ENCODE measurements around the gene CXCL1. TPM values are rescaled to one million over a fixed set of nuclear protein-coding genes. Genes with fewer than 3 reads are reported as not detected.

The CXCL1 gene
- total and polyA plus RNA-seq, 2 donors (not counting 1 experiment from before 2014, with no cell fraction given) = 0.24 TPM; not detected in 1

- no peak overlapping the region for H3K27ac ChIP-seq (ENCODE audit: low read length in 2 of 2)
- POLR2A ChIA-PET = no interaction called here
- no peaks in the 10 kb centered on the region for H3K79me2 ChIP-seq (ENCODE audit: control insufficient read depth, insufficient read depth, low read length)
- CTCF ChIA-PET = interaction anchor here (0.7 kb wide), 1 partner anchor 57 kb away, joined by 3 read pairs; no protein-coding TSS in a partner anchor
- no peak overlapping the region for H3K4me3 ChIP-seq (ENCODE audit: control extremely low read depth in 1 of 5, extremely low read depth in 1 of 5, insufficient read depth in 1 of 5, low read depth in 2 of 5, low read length in 4 of 5)
- H3K9me3 Mint-ChIP-seq (ENCODE audit: insufficient read depth) = no peaks in the 10 kb centered on the region
- no peak for TF ChIP-seq EZH2 (IDR thresholded peaks at IDR 0.05; ENCODE audit: borderline replicate concordance, insufficient read depth, low read depth, low read length, poor library complexity, severe bottlenecking)
- no peak for TF ChIP-seq CTCF (IDR thresholded peaks at IDR 0.05)
- H3K9ac ChIP-seq (ENCODE audit: low read length) = no peak overlapping the region
- H3K27me3 ChIP-seq (replicated peaks in 1 of 4; ENCODE audit: control extremely low read depth in 1 of 4, control insufficient read depth in 3 of 4, insufficient read depth in 4 of 4, low read length in 3 of 4) = no peaks in the 10 kb centered on the region
- no peaks in the 10 kb centered on the region for H4K20me1 ChIP-seq (ENCODE audit: control insufficient read depth, insufficient read depth, low read length, poor library complexity, severe bottlenecking)
- intact Hi-C loops (cut with micrococcal nuclease) = no loop called here
- DNase-seq (no peak), ATAC-seq (ENCODE audit: low read depth) (no peak)
- H3K27me3 Mint-ChIP-seq = peaks cover 20% of the 10 kb centered on the region
- no peaks in the 10 kb centered on the region for H3K36me3 ChIP-seq (replicated peaks in 1 of 2; ENCODE audit: control extremely low read depth in 1 of 2, control insufficient read depth in 1 of 2, extremely low read depth in 1 of 2, insufficient read depth in 2 of 2, low read length in 1 of 2)
- H2AFZ ChIP-seq (ENCODE audit: insufficient read depth, low read depth, low read length, poor library complexity, severe bottlenecking) = no peak overlapping the region
- H3K4me1 Mint-ChIP-seq = no peaks in the 10 kb centered on the region
- no peaks in the 10 kb centered on the region for H3K4me1 ChIP-seq (ENCODE audit: control insufficient read depth in 2 of 2, insufficient read depth in 2 of 2, low read length in 2 of 2)
- no peak overlapping the region for H3K4me2 ChIP-seq (replicated peaks; ENCODE audit: low read depth, low read length, poor library complexity, severe bottlenecking)
- no peak overlapping the region for H3K4me3 Mint-ChIP-seq
- no peak overlapping the region for H3K27ac Mint-ChIP-seq
- H3K9me3 ChIP-seq (ENCODE audit: control extremely low read depth in 1 of 3, control insufficient read depth in 2 of 3, insufficient read depth in 1 of 3, low read length in 2 of 3) = no peaks in the 10 kb centered on the region
Observed at GRCh38 chr4:73843369-73843768, 25.8 kb upstream of the CXCL1 start.

- no peak overlapping the region for H3K27ac ChIP-seq (ENCODE audit: low read length in 2 of 2)
- no peak overlapping the region for H3K9ac ChIP-seq (ENCODE audit: low read length)
- no peak overlapping the region for H3K4me2 ChIP-seq (replicated peaks; ENCODE audit: low read depth, low read length, poor library complexity, severe bottlenecking)
- no peaks in the 10 kb centered on the region for H3K9me3 ChIP-seq (ENCODE audit: control extremely low read depth in 1 of 3, control insufficient read depth in 2 of 3, insufficient read depth in 1 of 3, low read length in 2 of 3)
- no peaks in the 10 kb centered on the region for H4K20me1 ChIP-seq (ENCODE audit: control insufficient read depth, insufficient read depth, low read length, poor library complexity, severe bottlenecking)
- H3K4me1 ChIP-seq (ENCODE audit: control insufficient read depth in 2 of 2, insufficient read depth in 2 of 2, low read length in 2 of 2) = no peaks in the 10 kb centered on the region
- TF ChIP-seq CTCF (IDR thresholded peaks at IDR 0.05) (no peak), EZH2 (IDR thresholded peaks at IDR 0.05; ENCODE audit: borderline replicate concordance, insufficient read depth, low read depth, low read length, poor library complexity, severe bottlenecking) (no peak)
- POLR2A ChIA-PET = no interaction called here
- H3K4me3 ChIP-seq (ENCODE audit: control extremely low read depth in 1 of 5, extremely low read depth in 1 of 5, insufficient read depth in 1 of 5, low read depth in 2 of 5, low read length in 4 of 5) = no peak overlapping the region
- no peaks in the 10 kb centered on the region for H3K27me3 ChIP-seq (replicated peaks in 1 of 4; ENCODE audit: control extremely low read depth in 1 of 4, control insufficient read depth in 3 of 4, insufficient read depth in 4 of 4, low read length in 3 of 4)
- Mint-ChIP-seq H3K27me3 (peaks cover 16% of the 10 kb centered on the region), H3K9me3 (ENCODE audit: insufficient read depth) (no peaks in the 10 kb centered on the region), H3K27ac (no peak overlapping the region), H3K4me1 (no peaks in the 10 kb centered on the region), H3K4me3 (no peak overlapping the region)
- no peak overlapping the region for H2AFZ ChIP-seq (ENCODE audit: insufficient read depth, low read depth, low read length, poor library complexity, severe bottlenecking)
- intact Hi-C loops (cut with micrococcal nuclease) = no loop called here
- DNase-seq (no peak), ATAC-seq (ENCODE audit: low read depth) (no peak)
- CTCF ChIA-PET = no interaction called here
- no CpG with 5 or more reads among the region's 3 CpGs for WGBS (ENCODE audit: insufficient coverage)
- H3K79me2 ChIP-seq (ENCODE audit: control insufficient read depth, insufficient read depth, low read length) = no peaks in the 10 kb centered on the region
- no peaks in the 10 kb centered on the region for H3K36me3 ChIP-seq (replicated peaks in 1 of 2; ENCODE audit: control extremely low read depth in 1 of 2, control insufficient read depth in 1 of 2, extremely low read depth in 1 of 2, insufficient read depth in 2 of 2, low read length in 1 of 2)
Observed at GRCh38 chr4:73844345-73844744, 24.8 kb upstream of the CXCL1 start.
